Daoy (cell line): ENCODE results near the gene ATP1B1. TPM values are rescaled to one million over a fixed set of nuclear protein-coding genes. Genes with fewer than 3 reads are reported as not detected.

Experiments used
- DNase-seq: peaks from one replicate; pipeline ENCODE4 v3.0.0-alpha.2; 2015; ENCODE audit warnings: low read depth
- total RNA-seq: library from RNA; depleted of rRNA; stranded (reverse); fragments of >200 nt; shearing (Covaris generic); gene quantifications from 2 replicates; pipeline ENCODE4 v1.2.3, GENCODE V29; 2014

ATP1B1 gene
- total RNA-seq, 1 experiment from 2014 or later, result 46.6 TPM

GRCh38 chr1:169094897-169095569, 11.5 kb upstream of the ATP1B1 start:
- no peak for DNase-seq

DNA sequence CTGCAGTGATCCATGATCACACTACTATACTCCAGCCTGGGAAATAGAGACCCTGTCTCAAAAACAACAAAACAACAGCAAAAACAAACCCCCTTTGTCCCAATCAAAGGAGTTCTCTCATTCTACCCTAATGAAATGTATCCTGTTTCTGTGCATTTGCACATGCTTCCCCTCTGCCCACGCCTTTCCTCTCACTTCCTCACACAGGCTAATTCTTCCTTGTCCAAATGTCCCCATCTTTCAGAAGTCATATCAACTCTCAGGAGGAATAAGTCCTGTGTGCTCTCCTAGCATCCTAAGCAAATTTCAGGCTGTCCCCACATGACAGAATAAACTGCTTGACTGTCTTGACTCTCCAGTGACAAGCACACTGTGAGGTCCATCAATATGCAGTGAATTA, 8.1 kb upstream of the ATP1B1 start:
- DNase-seq, result no peak

GRCh38 chr1:169099561-169099960, 6.9 kb upstream of the ATP1B1 start:
- DNase-seq, result no peak

- no peak for DNase-seq
Observed at GRCh38 chr1:169100208-169100607, 6.3 kb upstream of the ATP1B1 start.

DNA sequence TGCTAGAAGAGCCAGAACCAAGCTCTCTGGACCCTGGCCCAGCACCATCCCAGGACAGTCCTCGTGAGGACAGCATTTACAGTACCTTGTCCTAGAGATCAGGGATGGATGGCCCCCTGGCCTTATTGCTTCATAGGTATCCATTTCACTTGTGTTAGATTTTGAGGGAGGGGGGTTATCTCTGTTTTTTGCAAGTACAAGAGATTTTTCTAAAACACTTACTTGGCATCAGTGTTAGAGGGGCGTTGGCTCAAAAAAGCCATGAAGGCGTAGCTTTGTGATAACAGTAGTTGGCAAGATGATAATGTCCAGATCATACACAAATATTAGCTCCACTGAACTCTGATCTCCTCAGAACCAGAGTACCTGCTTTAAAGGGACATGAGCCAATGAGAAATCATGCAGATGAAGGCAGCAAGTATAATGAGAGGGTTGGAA, 5.8 kb upstream of the ATP1B1 start:
- no peak for DNase-seq

DNA sequence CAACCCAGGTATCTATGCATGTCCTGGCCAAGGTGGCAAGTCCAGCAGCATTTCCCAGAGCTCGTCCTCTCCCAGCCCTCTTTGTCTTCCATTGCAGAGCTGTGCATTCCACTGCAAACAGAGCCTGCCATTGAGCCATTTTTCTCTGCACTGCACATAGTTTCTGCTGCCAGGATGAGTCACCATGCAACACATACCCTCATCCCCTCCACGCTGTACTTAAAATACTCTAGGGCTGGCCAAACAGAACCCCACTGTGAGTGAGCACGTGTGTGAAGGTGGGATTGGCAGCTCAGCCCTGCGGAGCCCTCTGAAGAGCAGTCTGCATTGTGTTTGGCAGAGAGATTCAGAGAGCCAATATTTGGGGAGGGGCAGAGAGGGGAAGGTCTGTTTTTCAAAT, 3.9 kb upstream of the ATP1B1 start:
- DNase-seq, result peak; percentile 80

- no peak for DNase-seq
Observed at GRCh38 chr1:169103002-169103401, 3.5 kb upstream of the ATP1B1 start.

GRCh38 chr1:169103480-169103893, 3.0 kb upstream of the ATP1B1 start:
- DNase-seq, result no peak

DNA sequence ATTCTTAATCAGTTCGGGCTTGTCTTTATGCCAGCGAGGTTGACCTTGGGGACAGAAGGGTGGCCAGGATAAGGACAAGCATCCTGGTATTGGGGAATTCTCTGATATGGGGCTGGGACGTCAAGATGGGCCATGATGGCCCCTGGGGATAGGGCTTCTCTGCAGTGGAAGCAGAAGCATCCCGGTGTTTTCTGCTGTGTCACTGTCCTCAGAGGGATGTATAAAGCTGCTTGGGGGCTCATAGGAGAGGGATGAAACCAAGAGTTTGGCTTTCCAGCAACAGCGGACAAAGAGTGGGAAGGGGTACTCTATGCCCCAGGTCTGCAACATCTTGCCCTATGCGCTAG, 1.4 kb upstream of the ATP1B1 start:
- no peak for DNase-seq

GRCh38 chr1:169105434-169106094, 926 bp upstream of the ATP1B1 start:
- DNase-seq, result peak; percentile 76

DNA sequence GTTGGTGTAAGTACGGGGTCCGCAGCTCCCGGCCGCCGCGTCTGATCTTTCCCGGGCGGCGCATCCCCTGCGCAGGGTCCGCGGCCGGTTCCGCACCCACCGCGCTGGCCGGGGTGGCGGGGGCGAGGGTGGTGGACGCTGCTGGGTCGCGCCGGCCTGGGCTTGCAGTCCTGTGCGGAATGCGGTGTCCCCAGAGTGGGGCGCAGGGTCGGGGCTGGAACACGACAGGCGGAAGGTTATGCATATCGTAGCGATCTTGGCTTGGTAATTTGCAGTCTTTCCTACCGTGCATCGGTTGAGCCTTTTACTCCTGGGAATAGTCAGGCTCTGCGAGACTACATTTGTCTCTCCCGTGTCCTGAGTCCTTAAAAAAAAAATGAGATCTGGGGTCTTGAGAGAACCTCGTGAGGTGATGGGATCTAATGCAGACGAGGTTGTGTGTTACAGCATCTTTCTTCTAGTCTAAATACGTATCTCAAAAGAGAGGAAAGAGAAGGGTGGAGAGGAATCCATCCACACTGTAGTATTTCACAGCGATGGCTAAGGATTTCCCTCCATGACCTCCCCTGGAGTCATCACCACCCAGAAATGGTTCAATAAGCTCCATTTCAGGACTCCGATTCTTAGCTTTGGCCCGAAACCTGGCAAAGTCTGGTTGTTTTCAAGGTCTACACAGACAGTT, 572 bp downstream of the ATP1B1 start:
- DNase-seq, result peak; percentile 38

GRCh38 chr1:169107603-169108208, 1.2 kb downstream of the ATP1B1 start:
- DNase-seq, result peak; percentile 80

- DNase-seq, result no peak
Observed at GRCh38 chr1:169108223-169108622, 1.7 kb downstream of the ATP1B1 start.

DNA sequence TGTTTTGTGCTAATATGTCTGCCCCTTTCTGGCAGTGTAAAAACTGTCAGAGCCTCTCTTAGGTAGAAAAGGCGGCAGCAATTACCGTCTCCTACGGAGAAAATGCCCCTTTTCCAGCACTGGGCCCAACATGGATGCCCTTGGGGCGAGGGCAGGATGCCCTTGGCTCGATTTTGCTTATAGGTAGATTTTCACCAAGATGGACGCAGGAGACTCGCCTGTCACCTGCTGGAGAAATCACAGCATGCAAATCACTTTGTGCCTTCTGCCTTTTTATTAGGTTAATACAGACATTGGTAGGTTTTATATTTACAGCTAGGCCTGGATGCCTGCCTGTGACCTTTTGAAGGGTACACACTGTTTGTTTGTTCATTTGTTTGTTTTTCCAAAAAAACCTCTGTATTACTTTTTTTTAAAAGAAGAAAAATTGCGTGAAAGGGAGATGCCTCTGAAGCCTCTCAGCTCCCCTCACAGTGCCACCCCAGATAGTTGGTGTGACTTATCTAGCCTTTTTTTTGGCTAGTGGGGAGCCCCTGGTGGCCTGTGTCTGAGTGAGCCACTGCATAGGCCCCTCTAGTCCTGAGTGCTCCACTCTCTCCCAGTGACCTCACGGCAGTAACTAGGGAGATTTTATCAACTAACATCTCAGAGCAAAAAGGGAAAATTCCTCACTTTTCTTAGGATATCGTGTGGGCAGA, 2.5 kb downstream of the ATP1B1 start:
- DNase-seq, result peak; percentile 50

GRCh38 chr1:169109561-169110134, 3.2 kb downstream of the ATP1B1 start:
- DNase-seq, result peak; percentile 80

GRCh38 chr1:169110236-169110635, 3.7 kb downstream of the ATP1B1 start:
- DNase-seq, result no peak

DNA sequence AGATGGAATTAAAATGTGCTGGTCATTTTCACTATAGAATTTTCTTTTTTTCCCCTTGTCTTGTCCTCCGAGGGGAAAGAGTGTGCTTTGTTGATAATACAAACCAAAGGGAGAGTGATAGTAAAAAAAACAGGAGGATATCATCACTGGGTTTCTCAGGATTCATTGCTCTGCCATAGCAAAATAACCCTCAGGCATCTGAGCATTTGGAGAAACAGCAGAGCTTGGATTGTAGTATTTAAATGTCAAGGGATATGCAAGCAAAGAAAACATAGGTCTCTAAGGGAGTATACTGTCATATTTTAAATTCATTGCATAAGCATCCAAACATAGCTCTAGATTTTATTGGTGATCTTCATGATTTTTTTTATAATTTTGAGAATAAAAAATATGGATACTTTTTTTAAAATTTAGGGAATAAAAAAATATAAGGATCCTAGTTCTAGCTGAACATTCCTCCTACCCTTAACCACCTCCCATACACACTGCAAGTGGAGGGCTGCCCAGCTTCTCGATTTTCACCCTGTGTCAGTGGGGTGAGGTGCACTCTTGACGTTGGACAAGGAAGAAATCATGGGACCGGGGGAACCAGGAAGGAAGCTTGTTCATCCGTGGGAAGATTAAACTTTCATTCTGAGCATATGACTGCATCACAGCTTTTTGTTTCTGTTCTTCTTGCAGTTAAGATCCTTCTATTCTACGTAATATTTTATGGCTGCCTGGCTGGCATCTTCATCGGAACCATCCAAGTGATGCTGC, 4.4 kb downstream of the ATP1B1 start:
- no peak for DNase-seq

GRCh38 chr1:169111472-169111871, 5.0 kb downstream of the ATP1B1 start:
- no peak for DNase-seq

DNA sequence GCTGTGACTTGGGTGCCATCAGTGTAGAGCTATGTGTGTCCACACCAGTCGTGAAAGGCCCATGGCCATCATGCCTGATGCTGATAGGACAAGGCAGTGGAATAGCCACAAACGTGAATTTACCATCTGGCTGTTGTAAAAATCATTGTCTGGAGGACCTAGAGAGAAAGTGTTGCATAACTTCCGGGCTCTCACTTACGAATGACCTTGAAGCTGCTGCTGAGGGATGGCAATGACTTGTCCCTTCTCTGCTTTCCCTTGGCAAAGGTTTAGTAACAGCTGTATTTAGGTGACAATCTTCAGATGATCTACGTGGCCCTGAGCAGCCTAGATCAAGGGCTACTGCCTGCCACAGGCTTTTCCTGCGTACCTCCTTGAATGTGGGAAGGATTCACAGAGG, 5.8 kb downstream of the ATP1B1 start:
- no peak for DNase-seq

- peak; percentile 92 for DNase-seq
Observed at GRCh38 chr1:169113613-169114119, 7.2 kb downstream of the ATP1B1 start.
